ENCODE results near the gene GNAI2.
"Not testable (repeated sequence)": the region's sequence is repeated elsewhere in the genome, so short reads cannot be mapped to it uniquely, and the experiment has no call there.

GNAI2 gene

GRCh38 chr3:50241163-50241562, 5.2 kb downstream of the GNAI2 start:
- no peaks in the 10 kb centered on the region for H3K27me3 ChIP-seq (replicated peaks; ENCODE audit: control insufficient read depth, insufficient read depth, low read length)
- no peak overlapping the region for H3K4me3 ChIP-seq (ENCODE audit: low read length)
- no peaks in the 10 kb centered on the region for H3K36me3 ChIP-seq (ENCODE audit: control insufficient read depth, insufficient read depth, low read length, severe bottlenecking)
- no peaks in the 10 kb centered on the region for H3K9me3 ChIP-seq (ENCODE audit: control insufficient read depth, low read length)
- no peak overlapping the region for H3K9ac ChIP-seq (ENCODE audit: low read length)
- peaks cover 42% of the 10 kb centered on the region for H3K4me1 ChIP-seq (ENCODE audit: control insufficient read depth, insufficient read depth, low read length)
- no peak for DNase-seq (ENCODE audit: low read depth)

DNA sequence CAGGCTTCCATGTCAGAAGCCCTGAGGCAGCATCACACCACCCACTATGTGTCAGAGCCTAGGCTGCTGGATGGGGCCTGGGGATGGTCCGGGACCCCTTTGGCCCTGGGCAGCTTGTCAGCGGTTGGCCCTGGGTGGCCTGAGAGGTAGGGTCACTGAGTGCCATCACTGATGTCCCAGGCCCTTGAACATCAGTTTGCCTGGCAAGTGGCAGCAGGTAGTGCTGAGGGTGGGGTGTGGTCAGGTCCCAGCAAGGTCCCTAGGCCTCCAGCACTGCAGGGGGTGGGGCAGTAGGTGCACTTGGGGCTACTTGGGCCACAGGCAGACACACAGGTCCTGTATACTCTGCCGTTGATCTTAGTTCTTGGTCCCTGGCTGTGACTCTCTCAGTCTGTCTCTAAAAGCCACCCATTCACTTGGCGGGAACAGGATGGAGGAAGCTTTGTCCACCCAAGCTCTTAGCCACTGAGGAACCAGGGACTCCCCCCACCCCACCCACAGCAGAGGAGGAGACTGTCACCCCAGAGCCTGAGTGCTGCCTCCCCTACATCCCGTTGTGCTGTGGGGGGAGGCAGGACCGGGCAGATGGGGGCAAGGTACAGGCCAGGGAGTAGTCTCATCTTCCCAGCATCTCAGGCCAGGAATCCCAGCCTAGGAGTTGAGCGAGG, 5.8 kb downstream of the GNAI2 start:
- H3K4me1 ChIP-seq (ENCODE audit: control insufficient read depth, insufficient read depth, low read length), result peaks cover 48% of the 10 kb centered on the region
- H3K36me3 ChIP-seq (ENCODE audit: control insufficient read depth, insufficient read depth, low read length, severe bottlenecking), result no peaks in the 10 kb centered on the region

GRCh38 chr3:50242381-50242770, 6.4 kb downstream of the GNAI2 start:
- DNase-seq (ENCODE audit: low read depth), result no peak
- no peaks in the 10 kb centered on the region for H3K36me3 ChIP-seq (ENCODE audit: control insufficient read depth, insufficient read depth, low read length, severe bottlenecking)
- peaks cover 49% of the 10 kb centered on the region for H3K4me1 ChIP-seq (ENCODE audit: control insufficient read depth, insufficient read depth, low read length)
- H3K9me3 ChIP-seq (ENCODE audit: control insufficient read depth, low read length), result no peaks in the 10 kb centered on the region
- H3K27me3 ChIP-seq (replicated peaks; ENCODE audit: control insufficient read depth, insufficient read depth, low read length), result no peaks in the 10 kb centered on the region
- no peak overlapping the region for H3K4me3 ChIP-seq (ENCODE audit: low read length)
- peak overlapping the region; percentile 53 for H3K9ac ChIP-seq (ENCODE audit: low read length)

More for the DNA sequence above, 5.8 kb downstream of the GNAI2 start:
- no peak for DNase-seq (ENCODE audit: low read depth)
- H3K4me3 ChIP-seq (ENCODE audit: low read length), result no peak overlapping the region
- H3K9me3 ChIP-seq (ENCODE audit: control insufficient read depth, low read length), result no peaks in the 10 kb centered on the region
- peak overlapping the region; percentile 4 for H3K9ac ChIP-seq (ENCODE audit: low read length)
- no peaks in the 10 kb centered on the region for H3K27me3 ChIP-seq (replicated peaks; ENCODE audit: control insufficient read depth, insufficient read depth, low read length)

DNA sequence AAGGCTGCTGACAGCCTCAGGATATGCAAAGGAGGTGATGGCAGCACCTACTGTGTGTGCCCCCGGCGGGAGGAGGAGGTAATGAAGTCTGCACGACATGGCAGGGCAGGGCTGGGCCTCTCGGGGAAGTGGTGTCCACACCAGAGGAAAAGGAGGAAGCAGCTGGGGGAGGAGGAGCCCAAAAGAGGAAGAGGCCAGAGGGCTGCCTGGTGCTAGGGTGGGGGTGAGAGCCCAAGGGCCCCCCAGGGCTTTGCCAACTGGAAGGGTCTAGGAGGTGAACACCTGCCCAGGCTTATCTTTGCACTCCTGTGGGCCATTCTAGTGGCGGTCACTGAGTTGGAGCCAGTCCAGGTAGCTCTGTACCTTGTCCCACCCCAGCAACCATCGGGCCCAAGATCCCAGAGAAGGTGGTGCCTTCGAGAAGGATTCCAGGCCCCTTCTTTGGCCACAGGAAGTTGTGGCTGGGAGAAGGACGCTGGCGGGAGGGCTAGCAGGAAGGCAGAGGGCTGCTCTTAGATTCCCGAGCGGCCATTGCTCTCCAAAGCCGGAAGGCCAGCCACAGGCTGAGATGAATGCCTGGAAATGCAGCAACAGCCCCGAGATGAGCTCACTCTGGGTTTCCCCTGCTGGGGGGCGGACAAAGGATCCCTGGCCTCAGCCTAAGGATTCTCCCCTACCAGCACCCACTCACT, 7.0 kb downstream of the GNAI2 start:
- Histone ChIP-seq H3K4me3 (ENCODE audit: low read length) (no peak overlapping the region), H3K9me3 (ENCODE audit: control insufficient read depth, low read length) (no peaks in the 10 kb centered on the region), H3K9ac (ENCODE audit: low read length) (peak overlapping the region; percentile 53), H3K4me1 (ENCODE audit: control insufficient read depth, insufficient read depth, low read length) (peaks cover 50% of the 10 kb centered on the region), H3K27me3 (replicated peaks; ENCODE audit: control insufficient read depth, insufficient read depth, low read length) (no peaks in the 10 kb centered on the region), H3K36me3 (ENCODE audit: control insufficient read depth, insufficient read depth, low read length, severe bottlenecking) (no peaks in the 10 kb centered on the region)
- no peak for DNase-seq (ENCODE audit: low read depth)

DNA sequence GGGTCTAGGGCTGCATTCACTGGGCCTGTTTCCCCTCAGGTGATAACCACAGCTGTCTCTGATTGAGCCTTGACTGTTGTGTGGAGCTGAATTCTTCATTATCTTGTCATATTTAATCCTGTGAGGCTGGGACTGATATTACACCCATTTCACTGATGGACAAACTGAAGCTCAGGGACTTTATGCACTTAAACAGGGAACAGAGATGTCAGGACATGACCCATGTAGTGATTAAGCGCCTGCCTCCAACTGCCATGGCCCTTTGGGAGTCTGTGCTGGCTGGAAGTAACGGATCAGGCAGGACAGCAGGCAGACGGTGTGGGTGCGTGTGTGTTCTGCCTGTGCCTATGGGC, 7.5 kb downstream of the GNAI2 start:
- no peaks in the 10 kb centered on the region for H3K36me3 ChIP-seq (ENCODE audit: control insufficient read depth, insufficient read depth, low read length, severe bottlenecking)
- no peak for DNase-seq (ENCODE audit: low read depth)
- no peaks in the 10 kb centered on the region for H3K27me3 ChIP-seq (replicated peaks; ENCODE audit: control insufficient read depth, insufficient read depth, low read length)
- peak overlapping the region; percentile 53 for H3K9ac ChIP-seq (ENCODE audit: low read length)
- no peak overlapping the region for H3K4me3 ChIP-seq (ENCODE audit: low read length)
- no peaks in the 10 kb centered on the region for H3K9me3 ChIP-seq (ENCODE audit: control insufficient read depth, low read length)
- peaks cover 51% of the 10 kb centered on the region for H3K4me1 ChIP-seq (ENCODE audit: control insufficient read depth, insufficient read depth, low read length)

DNA sequence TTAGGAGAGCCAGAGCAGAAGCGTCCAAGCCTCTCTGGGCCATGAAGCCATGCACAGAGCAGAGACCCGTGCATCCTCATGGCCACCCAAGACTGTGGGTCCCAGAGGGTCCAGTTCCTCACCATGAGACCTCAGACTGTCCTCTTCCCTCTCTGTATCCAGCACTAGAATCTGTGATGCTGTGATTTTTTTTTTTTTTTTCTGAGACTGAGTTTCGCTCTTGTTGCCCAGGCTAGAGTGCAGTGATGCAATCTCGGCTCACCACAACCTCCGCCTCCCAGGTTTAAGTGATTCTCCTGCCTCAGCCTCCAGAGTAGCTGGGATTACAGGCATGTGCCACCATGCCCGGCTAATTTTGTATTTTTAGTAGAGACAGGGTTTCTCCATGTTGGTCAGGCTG, 8.8 kb downstream of the GNAI2 start:
- H3K36me3 ChIP-seq (ENCODE audit: control insufficient read depth, insufficient read depth, low read length, severe bottlenecking), result not testable (repeated sequence)
- H3K4me1 ChIP-seq (ENCODE audit: control insufficient read depth, insufficient read depth, low read length), result peaks cover 55% of the 10 kb centered on the region

DNA sequence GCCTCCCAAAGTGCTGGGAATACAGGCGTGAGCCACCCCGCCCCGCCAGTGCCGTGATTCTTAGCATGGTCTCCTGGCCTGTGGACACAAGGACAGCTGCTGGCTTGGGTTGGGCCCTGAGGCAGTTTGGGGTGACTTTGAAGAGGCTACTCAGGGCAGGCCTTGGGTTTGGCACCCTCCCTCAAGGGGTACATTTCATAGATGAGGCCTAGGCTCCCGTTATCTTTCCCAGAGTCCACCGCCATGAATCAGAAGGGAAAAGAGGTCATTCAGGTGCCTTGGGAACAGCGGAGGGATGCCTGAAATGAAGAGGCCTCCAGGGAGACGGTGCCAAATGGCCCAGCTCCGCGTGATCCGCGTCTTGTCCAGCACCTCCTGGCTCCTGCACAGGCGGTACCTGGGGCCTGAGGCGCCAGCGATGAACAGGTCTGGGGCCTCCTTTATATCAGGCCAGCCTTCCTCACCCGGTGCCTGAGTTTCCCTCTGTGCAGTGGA, 9.3 kb downstream of the GNAI2 start:
- no peaks in the 10 kb centered on the region for H3K36me3 ChIP-seq (ENCODE audit: control insufficient read depth, insufficient read depth, low read length, severe bottlenecking)
- no peak for DNase-seq (ENCODE audit: low read depth)
- no peaks in the 10 kb centered on the region for H3K9me3 ChIP-seq (ENCODE audit: control insufficient read depth, low read length)
- no peaks in the 10 kb centered on the region for H3K27me3 ChIP-seq (replicated peaks; ENCODE audit: control insufficient read depth, insufficient read depth, low read length)
- H3K4me3 ChIP-seq (ENCODE audit: low read length), result peak overlapping the region; percentile 64
- peak overlapping the region; percentile 80 for H3K9ac ChIP-seq (ENCODE audit: low read length)
- peaks cover 60% of the 10 kb centered on the region for H3K4me1 ChIP-seq (ENCODE audit: control insufficient read depth, insufficient read depth, low read length)

More for the DNA sequence above, 8.8 kb downstream of the GNAI2 start:
- not testable (repeated sequence) for H3K27me3 ChIP-seq (replicated peaks; ENCODE audit: control insufficient read depth, insufficient read depth, low read length); DNase-seq (ENCODE audit: low read depth); H3K9ac ChIP-seq (ENCODE audit: low read length); H3K4me3 ChIP-seq (ENCODE audit: low read length); H3K9me3 ChIP-seq (ENCODE audit: control insufficient read depth, low read length)

- Histone ChIP-seq H3K27me3 (replicated peaks; ENCODE audit: control insufficient read depth, insufficient read depth, low read length) (no peaks in the 10 kb centered on the region), H3K4me3 (ENCODE audit: low read length) (peak overlapping the region; percentile 64), H3K36me3 (ENCODE audit: control insufficient read depth, insufficient read depth, low read length, severe bottlenecking) (no peaks in the 10 kb centered on the region), H3K9me3 (ENCODE audit: control insufficient read depth, low read length) (no peaks in the 10 kb centered on the region), H3K9ac (ENCODE audit: low read length) (peak overlapping the region; percentile 80), H3K4me1 (ENCODE audit: control insufficient read depth, insufficient read depth, low read length) (peaks cover 61% of the 10 kb centered on the region)
- peak; percentile 97 for DNase-seq (ENCODE audit: low read depth)
Measured at GRCh38 chr3:50245831-50246516, 10.0 kb downstream of the GNAI2 start.

GRCh38 chr3:50246517-50246954, 10.5 kb downstream of the GNAI2 start:
- peak; percentile 86 for DNase-seq (ENCODE audit: low read depth)
- Histone ChIP-seq H3K36me3 (ENCODE audit: control insufficient read depth, insufficient read depth, low read length, severe bottlenecking) (no peaks in the 10 kb centered on the region), H3K4me1 (ENCODE audit: control insufficient read depth, insufficient read depth, low read length) (peaks cover 66% of the 10 kb centered on the region), H3K4me3 (ENCODE audit: low read length) (peak overlapping the region; percentile 33), H3K27me3 (replicated peaks; ENCODE audit: control insufficient read depth, insufficient read depth, low read length) (no peaks in the 10 kb centered on the region), H3K9ac (ENCODE audit: low read length) (peak overlapping the region; percentile 80), H3K9me3 (ENCODE audit: control insufficient read depth, low read length) (no peaks in the 10 kb centered on the region)

DNA sequence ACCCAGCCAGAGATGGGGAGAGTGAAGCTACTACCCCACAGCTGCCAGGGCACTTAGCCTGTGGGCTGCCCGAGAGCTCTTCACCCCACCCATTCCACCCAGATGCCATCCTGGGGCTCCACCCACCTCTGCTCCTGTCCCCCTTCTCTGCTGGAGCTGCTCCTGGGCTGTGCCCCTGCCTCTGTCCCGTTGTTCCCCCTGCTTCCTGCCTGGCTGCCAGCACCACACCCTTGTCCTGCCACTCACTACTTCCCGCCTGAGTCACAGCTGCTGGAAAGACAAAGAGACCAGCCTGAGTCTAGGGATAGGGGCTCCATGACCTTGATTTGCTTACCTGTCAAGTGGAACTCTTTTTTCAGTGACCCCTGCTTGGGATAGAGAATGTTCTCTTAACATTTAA, 12.4 kb downstream of the GNAI2 start:
- H3K4me3 ChIP-seq (ENCODE audit: low read length), result no peak overlapping the region
- peak; percentile 61 for DNase-seq (ENCODE audit: low read depth)
- H3K9me3 ChIP-seq (ENCODE audit: control insufficient read depth, low read length), result no peaks in the 10 kb centered on the region
- H3K27me3 ChIP-seq (replicated peaks; ENCODE audit: control insufficient read depth, insufficient read depth, low read length), result no peaks in the 10 kb centered on the region
- H3K4me1 ChIP-seq (ENCODE audit: control insufficient read depth, insufficient read depth, low read length), result peaks cover 59% of the 10 kb centered on the region
- H3K36me3 ChIP-seq (ENCODE audit: control insufficient read depth, insufficient read depth, low read length, severe bottlenecking), result peaks cover 15% of the 10 kb centered on the region
- peak overlapping the region; percentile 62 for H3K9ac ChIP-seq (ENCODE audit: low read length)

DNA sequence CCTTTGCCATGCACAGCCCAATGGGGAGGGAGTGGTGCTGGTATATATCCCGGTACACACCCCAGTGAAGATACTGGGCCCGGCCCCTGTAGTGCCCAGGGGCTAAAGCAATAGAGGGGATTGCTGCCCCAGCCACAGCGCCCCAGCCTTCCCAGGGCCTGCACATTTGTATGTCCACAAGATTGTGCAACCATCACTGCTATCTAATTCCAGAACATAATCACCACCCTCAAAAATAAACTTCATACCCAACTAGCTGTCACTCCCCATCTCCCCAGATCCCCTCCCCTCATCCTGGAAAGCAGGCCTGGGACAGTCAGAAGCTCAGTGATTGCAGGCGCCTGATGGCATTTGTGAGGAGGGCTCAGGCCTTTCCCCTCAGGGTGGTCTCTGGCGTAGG, 13.5 kb downstream of the GNAI2 start:
- Histone ChIP-seq H3K4me1 (ENCODE audit: control insufficient read depth, insufficient read depth, low read length) (peaks cover 55% of the 10 kb centered on the region), H3K27me3 (replicated peaks; ENCODE audit: control insufficient read depth, insufficient read depth, low read length) (no peaks in the 10 kb centered on the region), H3K9me3 (ENCODE audit: control insufficient read depth, low read length) (no peaks in the 10 kb centered on the region), H3K4me3 (ENCODE audit: low read length) (no peak overlapping the region), H3K9ac (ENCODE audit: low read length) (peak overlapping the region; percentile 62), H3K36me3 (ENCODE audit: control insufficient read depth, insufficient read depth, low read length, severe bottlenecking) (peaks cover 25% of the 10 kb centered on the region)
- DNase-seq (ENCODE audit: low read depth), result no peak

All from adipocyte (in vitro differentiated cells).